DND-41 (cell line): ENCODE measurements around the gene RRP9.

Experiments
- ATAC-seq: fragments of 200-7000 bp; cut with Tn5 transposase; 3 replicates; pipeline ENCODE4 v1.9.1; 2021; ENCODE audit warnings: low read depth; ENCODE audit not compliant: insufficient read depth
- DNase-seq: peaks from one replicate; pipeline ENCODE4 v3.0.0-alpha.2; 2020
- H2AFZ ChIP-seq: 2 replicates; pipeline ENCODE4 v1.6.0; 2012; ENCODE audit warnings: low read depth, low read length
- H3K27ac ChIP-seq: 2 replicates; pipeline ENCODE4 v1.5.1; 2012; ENCODE audit warnings: low read length, inconsistent platforms
- H3K27me3 ChIP-seq: fragments of 200-600 bp; sonication (generic); 2 replicates; pipeline ENCODE4 v1.6.0; 2012; ENCODE audit warnings: low read length, mild to moderate bottlenecking, inconsistent platforms; ENCODE audit not compliant: insufficient read depth, poor library complexity
- H3K36me3 ChIP-seq: 2 replicates; pipeline ENCODE4 v1.5.1; 2012; ENCODE audit warnings: low read length, inconsistent platforms; ENCODE audit not compliant: insufficient read depth
- H3K4me1 ChIP-seq: 2 replicates; pipeline ENCODE4 v1.5.1; 2012; ENCODE audit warnings: mild to moderate bottlenecking, low read length; ENCODE audit not compliant: insufficient read depth
- H3K4me2 ChIP-seq: 2 replicates; pipeline ENCODE4 v1.6.0; 2012; ENCODE audit warnings: mild to moderate bottlenecking, moderate library complexity, low read length, inconsistent platforms; ENCODE audit not compliant: insufficient read depth
- H3K4me3 ChIP-seq, 2 experiments: fragments of 200-600 bp in 1 of 2; shearing (Covaris generic) in 1 of 2; 2 replicates each; pipeline ENCODE4 v1.5.1; 2012 to 2016; ENCODE audit warnings: inconsistent platforms in 2 of 2, low read length in 2 of 2, mild to moderate bottlenecking in 2 of 2, low read depth in 1 of 2, moderate library complexity in 1 of 2
- H3K79me2 ChIP-seq: 2 replicates; pipeline ENCODE4 v1.6.0; 2012; ENCODE audit warnings: low read length, inconsistent platforms; ENCODE audit not compliant: insufficient read depth
- H3K9ac ChIP-seq: 2 replicates; pipeline ENCODE4 v1.6.0; 2012; ENCODE audit warnings: low read depth, mild to moderate bottlenecking, inconsistent platforms, low read length, moderate library complexity
- H3K9me3 ChIP-seq: 2 replicates; pipeline ENCODE4 v1.5.1; 2012; ENCODE audit warnings: low read length, moderate library complexity, mild to moderate bottlenecking, inconsistent platforms; ENCODE audit not compliant: insufficient read depth, severe bottlenecking
- H4K20me1 ChIP-seq: 2 replicates; pipeline ENCODE4 v1.6.0; 2012; ENCODE audit warnings: low read length; ENCODE audit not compliant: insufficient read depth
- CTCF ChIP-seq: IDR thresholded peaks from 2 replicates; pipeline ENCODE4 v1.5.1; 2012; ENCODE audit warnings: borderline replicate concordance, low read length, moderate library complexity, mild to moderate bottlenecking; ENCODE audit not compliant: poor library complexity, severe bottlenecking; ENCODE audit errors: extremely low read depth
- EZH2 ChIP-seq: IDR thresholded peaks from 3 replicates; pipeline ENCODE4 v1.6.1; 2012; ENCODE audit warnings: borderline replicate concordance, low read depth, mild to moderate bottlenecking, moderate library complexity, low read length, inconsistent platforms; ENCODE audit not compliant: severe bottlenecking

RRP9 gene

GRCh38 chr3:51983578-51984268 is 42.0 kb upstream of the RRP9 start:
- Histone ChIP-seq H3K4me1 (peaks cover 36% of the 10 kb centered on the region), H3K27me3 (no peaks in the 10 kb centered on the region), H3K79me2 (peaks cover 17% of the 10 kb centered on the region), H3K27ac (peak overlapping the region; percentile 84), H3K9ac (peak overlapping the region; percentile 66), H3K4me2 (peak overlapping the region; percentile 97), H3K9me3 (no peaks in the 10 kb centered on the region), H2AFZ (peak overlapping the region; percentile 81), H4K20me1 (peaks cover 2% of the 10 kb centered on the region; the same call in 1 of the 2 replicates), H3K4me3 (peak overlapping the region; percentile 27 to 77), H3K36me3 (peaks cover 12% of the 10 kb centered on the region; the same call in 1 of the 2 replicates)
- no peak for ATAC-seq
- no peak for DNase-seq
- TF ChIP-seq CTCF (no peak), EZH2 (no peak)

DNA sequence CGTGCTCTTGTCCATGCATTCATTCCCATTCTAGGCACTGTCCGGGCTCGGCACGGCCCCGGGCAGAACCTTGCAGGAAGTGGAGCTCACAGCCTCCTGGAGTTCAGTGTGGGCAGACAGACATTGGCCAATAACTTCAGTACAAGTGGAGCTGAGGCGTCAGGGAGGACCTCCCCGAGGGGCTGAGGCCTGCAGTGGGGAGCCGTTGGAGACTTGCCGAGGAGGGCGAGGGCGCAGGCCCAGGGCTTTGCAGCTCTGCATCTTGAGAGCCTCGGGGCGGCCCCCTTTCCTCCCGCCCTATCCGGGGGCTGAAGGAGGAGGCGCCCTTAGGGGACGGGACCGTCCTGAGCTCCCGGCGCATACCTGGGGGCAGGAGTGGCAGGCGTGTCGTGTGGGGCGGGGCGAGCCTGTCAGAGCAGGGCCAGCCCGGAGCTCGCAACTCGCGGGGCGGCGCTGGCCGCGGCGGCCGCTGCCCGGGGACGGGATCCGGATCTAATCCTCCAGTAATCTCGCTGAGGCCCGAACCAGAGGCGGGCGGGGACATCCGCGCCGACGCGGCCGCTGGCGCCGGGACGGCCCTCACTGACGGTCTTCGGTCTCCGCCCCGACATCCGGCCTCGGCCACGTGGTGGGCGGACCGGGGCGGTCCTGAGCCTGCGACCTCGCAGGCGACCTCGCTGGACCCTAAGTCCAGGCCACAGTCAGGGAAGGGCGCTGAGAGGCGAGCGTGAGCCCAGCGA is 41.3 kb upstream of the RRP9 start, which contains the start of gene ACY1:
TSS of gene ACY1 (plus strand) at position 698 of the 740 bp plus-strand sequence. CDS start 530 bp downstream, outside the sequence.
- Histone ChIP-seq H3K9me3 (no peaks in the 10 kb centered on the region), H2AFZ (peak within 1 kb of the TSS; percentile 81), H3K4me2 (peak within 1 kb of the TSS; percentile 97), H4K20me1 (0 out of 2 replicates have a peak, but pooled peaks cover 2% of the 10 kb centered on the region), H3K27ac (peak within 1 kb of the TSS; percentile 84), H3K79me2 (peaks cover 17% of the 10 kb centered on the region), H3K27me3 (no peaks in the 10 kb centered on the region), H3K4me1 (peaks cover 36% of the 10 kb centered on the region), H3K9ac (peak within 1 kb of the TSS; percentile 66), H3K36me3 (peaks cover 12% of the 10 kb centered on the region; the same call in 1 of the 2 replicates), H3K4me3 (peak within 1 kb of the TSS; percentile 27 to 77)
- ATAC-seq (peak; percentile 83), DNase-seq (peak; percentile 76)
- TF ChIP-seq CTCF, result no peak
- no peak for TF ChIP-seq EZH2

GRCh38 chr3:51982352-51982837 is 40.7 kb upstream of the RRP9 start:
- Histone ChIP-seq H3K27ac (peak overlapping the region; percentile 84), H2AFZ (peak overlapping the region; percentile 81)
- peak; percentile 42 for DNase-seq

More at GRCh38 chr3:51982352-51982837, 40.7 kb upstream of the RRP9 start:
- ATAC-seq, result peak; percentile 37
- no peak for TF ChIP-seq EZH2
- peak; percentile 60 for TF ChIP-seq CTCF
- Histone ChIP-seq H3K4me1 (peaks cover 36% of the 10 kb centered on the region), H3K36me3 (peaks cover 12% of the 10 kb centered on the region; the same call in 1 of the 2 replicates), H3K4me3 (peak overlapping the region; percentile 27 to 77), H3K9ac (peak overlapping the region; percentile 66), H3K9me3 (no peaks in the 10 kb centered on the region), H3K79me2 (peaks cover 17% of the 10 kb centered on the region), H3K4me2 (peak overlapping the region; percentile 97), H4K20me1 (0 out of 2 replicates have a peak, but pooled peaks cover 2% of the 10 kb centered on the region), H3K27me3 (no peaks in the 10 kb centered on the region)
